Measurements from ENCODE around the gene CHST11. TPM values are rescaled to one million over a fixed set of nuclear protein-coding genes. Genes with fewer than 3 reads are reported as not detected.

CHST11 gene
- total RNA-seq, 1 experiment from 2014 or later = 6.7 TPM

- Mint-ChIP-seq H3K4me3 (no peak overlapping the region), H3K4me1 (peaks cover 32 to 46% of the 10 kb centered on the region in 2 experiments), H3K27ac (no peak overlapping the region), H3K36me3 (ENCODE audit: insufficient read depth in 1 of 3, low read depth in 3 of 3) (peaks cover 0 to 7% (median 0%) of the 10 kb centered on the region in 3 experiments; a peak in 2 of 7 replicates), H3K27me3 (ENCODE audit: low read depth) (no peaks in the 10 kb centered on the region), H3K9me3 (no peaks in the 10 kb centered on the region; a peak in 2 of 5 replicates)
- Histone ChIP-seq H3K23ac (ENCODE audit: insufficient read length, low read depth, low read length) (no peak overlapping the region), H3K79me1 (ENCODE audit: insufficient read depth, low read depth, low read length, poor library complexity, severe bottlenecking) (no peaks in the 10 kb centered on the region), H4K20me1 (ENCODE audit: control insufficient read depth, insufficient read depth, insufficient read length) (no peaks in the 10 kb centered on the region), H2AK5ac (ENCODE audit: insufficient read length, low read length) (no peak overlapping the region), H3K79me2 (ENCODE audit: insufficient read depth, low read length) (no peaks in the 10 kb centered on the region), H3K27ac (ENCODE audit: insufficient read length, low read depth, low read length) (no peak overlapping the region), H2BK12ac (ENCODE audit: insufficient read length, low read depth, low read length) (no peak overlapping the region), H3K56ac (ENCODE audit: insufficient read length, low read depth, low read length) (no peak overlapping the region), H3K4me1 (ENCODE audit: insufficient read depth, low read length) (peaks cover 3% of the 10 kb centered on the region; the same call in 1 of the 2 replicates), H2BK15ac (ENCODE audit: low read depth, low read length) (no peak overlapping the region), H3K18ac (ENCODE audit: insufficient read length, low read depth, low read length) (no peak overlapping the region), H2BK120ac (ENCODE audit: low read depth, low read length, poor library complexity, severe bottlenecking) (no peak overlapping the region), H3K4ac (ENCODE audit: low read depth, low read length) (no peak overlapping the region), H3T11ph (ENCODE audit: low read length) (no peak overlapping the region), H2BK5ac (ENCODE audit: insufficient read length, low read length) (no peak overlapping the region), H4K91ac (ENCODE audit: insufficient read length, low read depth, low read length) (no peak overlapping the region), H3K14ac (ENCODE audit: insufficient read depth, low read length) (no peak overlapping the region), H2BK20ac (ENCODE audit: low read depth, low read length, poor library complexity, severe bottlenecking) (no peak overlapping the region), H4K5ac (ENCODE audit: insufficient read length, low read depth, low read length) (no peak overlapping the region), H3K9ac (ENCODE audit: extremely low read depth, insufficient read length, low read length) (no peak overlapping the region), H2AFZ (ENCODE audit: low read length) (no peak overlapping the region), H3K4me2 (ENCODE audit: insufficient read depth, insufficient read length, low read length) (no peak overlapping the region), H3K9me3 (ENCODE audit: control insufficient read depth, low read depth, low read length) (no peaks in the 10 kb centered on the region), H3K27me3 (ENCODE audit: insufficient read depth, low read length) (no peaks in the 10 kb centered on the region), H4K8ac (replicated peaks; ENCODE audit: insufficient read length, low read depth, low read length) (no peak overlapping the region), H3K23me2 (ENCODE audit: insufficient read length, low read depth, low read length, poor library complexity, severe bottlenecking) (no peaks in the 10 kb centered on the region)
- no CpG with 5 or more reads among the region's 3 CpGs for WGBS (ENCODE audit: extremely low coverage, insufficient read length, low lambda C conversion rate)
- TF ChIP-seq CTCF (conservative IDR thresholded peaks at IDR 0.05) = no peak
- DNase-seq = no peak
These were observed 50.9 kb downstream of the CHST11 start for GRCh38 chr12:104507672-104508071.
